ENCODE results near the gene PRPF18. TPM values are rescaled to one million over a fixed set of nuclear protein-coding genes. Genes with fewer than 3 reads are reported as not detected.
"Not testable (repeated sequence)": the region's sequence is repeated elsewhere in the genome, so short reads cannot be mapped to it uniquely, and the experiment has no call there.

The PRPF18 gene, protein sequence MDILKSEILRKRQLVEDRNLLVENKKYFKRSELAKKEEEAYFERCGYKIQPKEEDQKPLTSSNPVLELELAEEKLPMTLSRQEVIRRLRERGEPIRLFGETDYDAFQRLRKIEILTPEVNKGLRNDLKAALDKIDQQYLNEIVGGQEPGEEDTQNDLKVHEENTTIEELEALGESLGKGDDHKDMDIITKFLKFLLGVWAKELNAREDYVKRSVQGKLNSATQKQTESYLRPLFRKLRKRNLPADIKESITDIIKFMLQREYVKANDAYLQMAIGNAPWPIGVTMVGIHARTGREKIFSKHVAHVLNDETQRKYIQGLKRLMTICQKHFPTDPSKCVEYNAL
- 100 to 1,000 TPM in 3 of 8 experiments, 10 to 100 TPM in 5; 27.3 to 170 (median 34.7) TPM for total RNA-seq

DNA sequence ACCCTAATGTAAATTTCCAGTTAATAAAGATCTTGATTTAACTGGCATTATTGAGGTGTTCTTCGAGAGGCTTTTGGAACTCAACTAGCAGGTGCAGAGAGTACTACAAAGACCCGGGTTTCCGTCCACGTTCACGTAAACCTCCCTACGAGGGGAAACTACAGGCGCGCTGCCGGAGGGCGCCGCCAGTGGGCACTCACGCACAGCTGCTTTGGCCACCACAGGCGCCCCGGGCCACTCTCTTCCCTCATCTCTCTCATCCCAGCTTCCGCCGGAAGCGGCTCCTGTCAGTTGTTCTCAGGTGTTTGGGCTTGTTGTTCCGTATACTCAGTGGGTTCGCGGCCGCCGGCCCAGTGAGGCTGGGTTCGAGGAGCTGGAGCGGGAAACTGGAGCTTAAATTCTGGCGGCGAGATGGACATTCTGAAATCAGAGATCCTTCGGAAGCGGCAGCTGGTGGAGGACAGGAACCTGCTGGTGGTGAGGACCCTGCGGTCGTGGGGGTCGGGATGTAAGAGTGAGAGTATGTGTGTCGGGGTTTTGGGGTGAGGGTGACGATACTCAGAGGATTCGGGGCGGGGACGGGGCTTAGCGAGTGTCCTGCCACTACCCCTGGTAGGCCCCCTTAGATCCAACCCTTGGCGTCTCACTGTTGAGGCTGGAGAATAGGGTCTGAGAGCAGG is at the start of gene PRPF18:
Gene PRPF18 (plus strand): TSS at position 290 of the 680 bp plus-strand sequence. CDS start 122 bp downstream, at position 412.
- Histone ChIP-seq H3K27ac (peak within 1 kb of the TSS in 1 of 2 donors; percentile 42), H3K4me3 (peak within 1 kb of the TSS; percentile 61 to 84 (median 82)), H3K4me1 (replicated peaks in 1 of 2) (peaks cover 4 to 9% of the 10 kb centered on the region in 2 donors)
- in situ Hi-C loops (cut with MboI; ENCODE audit: low pct_unique_long_range_greater_than_20kb in 2 of 9, low sequenced_read_pairs in 9 of 9, unreplicated experiment in 9 of 9): loop anchor here in 1 of 9 experiments (25.0 kb wide), 1 partner anchor 225 kb away; no protein-coding TSS in a partner anchor
- ATAC-seq (replicated peaks in 6 of 8): peak; percentile 92 to 100 (median 99)
- 0 to 6% (median 0%) methylated on average over 1 to 14 of the region's 38 CpGs; no CpG with 5 or more reads in 2 of the 10 experiments for WGBS, 10 experiments

DNA sequence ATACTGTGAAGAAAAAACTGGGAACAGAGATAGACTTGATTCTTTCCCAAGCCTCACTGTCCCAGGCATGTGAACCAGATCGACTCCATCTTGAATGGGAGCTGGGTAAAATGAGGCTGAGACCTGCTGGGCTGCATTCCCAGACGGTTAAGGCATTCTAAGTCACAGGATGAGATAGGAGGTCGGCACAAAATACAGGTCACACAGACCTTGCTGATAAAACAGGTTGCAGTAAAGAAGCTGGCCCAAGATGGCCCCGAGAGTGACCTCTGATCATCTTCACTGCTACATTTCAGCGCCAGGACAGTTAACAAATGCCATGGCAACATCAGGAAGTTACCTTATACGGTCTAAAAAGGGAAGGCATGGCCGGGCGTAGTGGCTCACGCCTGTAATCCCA is 48.8 kb upstream of the PRPF18 start:
- not testable (repeated sequence) for H3K4me3 ChIP-seq; H3K4me1 ChIP-seq (replicated peaks in 1 of 2); H3K27ac ChIP-seq; ATAC-seq (replicated peaks in 6 of 8)
- WGBS, 10 experiments: 0 to 100% (median 82%) methylated on average over 1 to 5 of the region's 9 CpGs; no CpG with 5 or more reads in 1 of the 10 experiments
- in situ Hi-C loops (cut with MboI; ENCODE audit: low pct_unique_long_range_greater_than_20kb in 2 of 9, low sequenced_read_pairs in 9 of 9, unreplicated experiment in 9 of 9): loop anchor here in 1 of 9 experiments (25.0 kb wide), 1 partner anchor 176 kb away; no protein-coding TSS in a partner anchor

DNA sequence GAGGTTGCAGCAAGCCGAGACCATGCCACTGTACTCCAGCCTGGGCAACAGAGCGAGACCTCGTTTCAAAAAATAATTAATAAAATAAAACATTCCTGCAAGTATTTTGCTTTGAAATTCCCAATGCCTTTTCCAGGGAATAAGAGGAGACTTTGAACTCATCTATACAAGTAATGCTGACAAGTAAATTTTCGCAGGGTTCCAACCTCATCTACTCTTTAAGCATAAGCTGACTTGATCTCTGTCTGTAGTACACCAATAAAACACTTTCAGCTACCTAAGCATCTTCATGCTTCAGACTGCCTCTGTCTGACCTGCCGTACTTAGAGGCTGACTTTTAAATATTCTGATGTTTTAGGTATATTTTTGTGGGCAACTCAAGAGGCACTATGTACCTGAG is 44.2 kb upstream of the PRPF18 start:
- Histone ChIP-seq H3K4me3 (no peak overlapping the region), H3K27ac (no peak overlapping the region), H3K4me1 (replicated peaks in 1 of 2) (no peaks in the 10 kb centered on the region)
- in situ Hi-C loops (cut with MboI; ENCODE audit: low pct_unique_long_range_greater_than_20kb in 2 of 9, low sequenced_read_pairs in 9 of 9, unreplicated experiment in 9 of 9): loop anchor here in 1 of 9 experiments (25.0 kb wide), 1 partner anchor 180 kb away; no protein-coding TSS in a partner anchor
- 45 to 100% (median 80%) methylated on average over 1 to 5 of the region's 5 CpGs; no CpG with 5 or more reads in 1 of the 10 experiments for whole genome bisulfite sequencing, 10 experiments
- no peak for ATAC-seq (replicated peaks in 6 of 8)

DNA sequence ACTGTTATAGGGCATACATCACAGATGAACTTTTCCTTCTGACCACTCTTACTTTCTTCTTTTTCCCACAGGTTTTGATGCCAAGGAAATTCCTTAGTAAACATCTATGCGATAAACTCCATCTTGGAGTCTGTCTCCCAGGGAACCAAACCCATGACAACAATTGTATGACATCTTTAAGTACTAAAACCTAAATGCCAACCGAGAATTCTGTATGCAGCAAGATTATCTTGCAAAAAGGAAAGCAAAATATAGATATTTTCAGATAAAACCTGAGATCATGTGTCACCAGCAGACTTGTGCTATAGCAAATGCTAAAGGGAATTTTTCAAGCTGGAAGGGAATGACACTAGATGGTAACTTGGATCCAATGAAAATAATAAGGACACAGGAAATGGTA is 36.0 kb upstream of the PRPF18 start:
- Histone ChIP-seq H3K4me1 (replicated peaks in 1 of 2) (peaks cover 0 to under 1% of the 10 kb centered on the region in 2 donors), H3K4me3 (no peak overlapping the region), H3K27ac (no peak overlapping the region)
- ATAC-seq (replicated peaks in 6 of 8): no peak
- WGBS, 10 experiments: 0 to 100% (median 92%) methylated on average over 1 to 2 of the region's 2 CpGs
- in situ Hi-C loops (cut with MboI; ENCODE audit: low pct_unique_long_range_greater_than_20kb in 2 of 9, low sequenced_read_pairs in 9 of 9, unreplicated experiment in 9 of 9): loop anchor here in 1 of 9 experiments (25.0 kb wide), 1 partner anchor 189 kb away; no protein-coding TSS in a partner anchor

DNA sequence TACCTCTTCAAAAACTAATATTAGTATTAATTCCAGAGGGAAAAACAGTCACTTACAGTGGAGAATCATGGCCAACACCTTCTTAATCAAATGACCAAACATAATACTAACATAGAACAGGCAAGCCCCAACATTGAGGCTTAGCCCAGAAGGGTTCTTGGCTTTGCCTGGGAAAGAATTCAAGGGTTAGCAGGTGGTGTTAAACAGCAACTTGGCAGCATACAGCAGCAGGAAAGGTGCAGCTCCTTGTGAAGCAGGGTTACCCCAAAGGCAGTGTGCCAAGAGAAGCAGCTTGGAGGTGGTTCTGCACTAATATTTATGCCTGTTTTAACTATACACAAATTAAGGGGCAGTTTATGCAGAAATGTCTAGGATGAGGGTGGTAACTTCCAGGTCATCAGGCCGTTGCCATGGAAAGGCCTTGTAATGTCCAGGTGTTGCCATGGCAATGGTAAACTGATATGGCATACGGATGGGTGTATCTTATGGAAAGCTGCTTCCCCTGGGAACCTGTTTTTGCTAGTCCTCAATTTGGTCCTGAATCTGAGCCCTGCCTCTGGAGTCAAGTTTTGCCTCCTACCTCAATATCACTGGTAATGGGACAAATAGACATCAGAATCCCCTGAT is 30.8 kb upstream of the PRPF18 start:
- 20 to 100% (median 57%) methylated on average over 1 to 2 of the region's 2 CpGs; no CpG with 5 or more reads in 3 of the 10 experiments for WGBS, 10 experiments
- Histone ChIP-seq H3K27ac (no peak overlapping the region), H3K4me1 (replicated peaks in 1 of 2) (peaks cover 6 to 8% of the 10 kb centered on the region in 2 donors), H3K4me3 (no peak overlapping the region)
- in situ Hi-C loops (cut with MboI; ENCODE audit: low pct_unique_long_range_greater_than_20kb in 2 of 9, low sequenced_read_pairs in 9 of 9, unreplicated experiment in 9 of 9): loop anchor here in 1 of 9 experiments (25.0 kb wide), 1 partner anchor 194 kb away; no protein-coding TSS in a partner anchor
- peak in 7 of 8 experiments; percentile 22 to 91 (median 47) for ATAC-seq (replicated peaks in 6 of 8)

DNA sequence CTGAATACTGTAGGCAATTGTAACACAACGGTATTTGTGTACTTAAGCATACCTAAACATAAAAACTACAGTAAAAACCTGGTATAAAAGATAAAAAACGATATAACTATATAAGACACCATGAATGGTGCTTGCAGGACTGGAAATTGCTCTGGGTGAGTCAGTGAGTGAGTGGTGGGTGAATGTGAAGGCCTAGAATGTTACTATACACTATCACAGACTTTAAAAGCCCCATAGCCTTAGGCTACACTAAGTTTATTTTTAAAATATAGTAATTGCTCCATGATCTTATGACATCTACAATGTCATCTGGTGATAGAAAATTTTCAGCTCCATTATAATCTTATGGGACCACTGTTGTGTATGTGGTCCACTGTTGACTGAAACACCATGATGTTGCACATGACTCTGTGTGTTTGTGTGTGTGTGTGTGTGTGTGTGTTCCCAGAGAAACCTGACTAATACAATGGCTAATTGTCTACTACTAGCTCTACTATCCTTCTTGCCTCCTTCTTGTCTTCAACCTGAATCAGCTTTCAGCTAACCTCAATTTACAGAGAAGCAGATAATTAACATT is 27.6 kb upstream of the PRPF18 start:
- in situ Hi-C loops (cut with MboI; ENCODE audit: low pct_unique_long_range_greater_than_20kb in 2 of 9, low sequenced_read_pairs in 9 of 9, unreplicated experiment in 9 of 9): loop anchor here in 1 of 9 experiments (25.0 kb wide), 1 partner anchor 197 kb away; no protein-coding TSS in a partner anchor
- no peak for ATAC-seq (replicated peaks in 6 of 8)
- WGBS, 10 experiments: 13 to 43% (median 24%) methylated on average over 1 to 2 of the region's 2 CpGs; no CpG with 5 or more reads in 4 of the 10 experiments

DNA sequence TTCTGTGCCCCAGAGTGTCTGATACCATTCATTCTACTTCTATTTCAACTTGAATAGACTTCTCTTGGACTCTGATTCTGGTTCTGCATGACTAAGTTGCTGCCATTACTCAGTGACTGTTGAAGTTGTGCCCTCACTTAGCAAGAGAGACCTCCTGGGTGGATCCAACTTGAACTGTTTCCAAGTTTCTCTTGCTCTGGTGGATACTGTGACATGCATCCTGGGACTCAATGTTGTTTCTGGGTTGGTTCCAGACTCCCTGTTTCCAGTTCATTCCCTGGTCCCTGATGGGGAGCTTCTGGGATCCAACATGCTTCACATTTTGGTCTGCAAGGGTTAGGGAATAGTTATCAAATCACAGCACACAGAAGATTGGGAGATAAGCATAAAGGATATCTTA is 26.2 kb upstream of the PRPF18 start:
- peak in 3 of 8 experiments; percentile 40 to 70 (median 46) for ATAC-seq (replicated peaks in 6 of 8)
- Histone ChIP-seq H3K4me1 (replicated peaks in 1 of 2) (peaks cover 6 to 8% of the 10 kb centered on the region in 2 donors), H3K4me3 (no peak overlapping the region), H3K27ac (no peak overlapping the region)
- in situ Hi-C loops (cut with MboI; ENCODE audit: low pct_unique_long_range_greater_than_20kb in 2 of 9, low sequenced_read_pairs in 9 of 9, unreplicated experiment in 9 of 9): loop anchor here in 1 of 9 experiments (25.0 kb wide), 1 partner anchor 198 kb away; no protein-coding TSS in a partner anchor

More for the DNA sequence above, 27.6 kb upstream of the PRPF18 start:
- H3K4me1 ChIP-seq (replicated peaks in 1 of 2): peaks cover 6 to 8% of the 10 kb centered on the region in 2 donors
- no peak overlapping the region for H3K27ac ChIP-seq
- no peak overlapping the region for H3K4me3 ChIP-seq

DNA sequence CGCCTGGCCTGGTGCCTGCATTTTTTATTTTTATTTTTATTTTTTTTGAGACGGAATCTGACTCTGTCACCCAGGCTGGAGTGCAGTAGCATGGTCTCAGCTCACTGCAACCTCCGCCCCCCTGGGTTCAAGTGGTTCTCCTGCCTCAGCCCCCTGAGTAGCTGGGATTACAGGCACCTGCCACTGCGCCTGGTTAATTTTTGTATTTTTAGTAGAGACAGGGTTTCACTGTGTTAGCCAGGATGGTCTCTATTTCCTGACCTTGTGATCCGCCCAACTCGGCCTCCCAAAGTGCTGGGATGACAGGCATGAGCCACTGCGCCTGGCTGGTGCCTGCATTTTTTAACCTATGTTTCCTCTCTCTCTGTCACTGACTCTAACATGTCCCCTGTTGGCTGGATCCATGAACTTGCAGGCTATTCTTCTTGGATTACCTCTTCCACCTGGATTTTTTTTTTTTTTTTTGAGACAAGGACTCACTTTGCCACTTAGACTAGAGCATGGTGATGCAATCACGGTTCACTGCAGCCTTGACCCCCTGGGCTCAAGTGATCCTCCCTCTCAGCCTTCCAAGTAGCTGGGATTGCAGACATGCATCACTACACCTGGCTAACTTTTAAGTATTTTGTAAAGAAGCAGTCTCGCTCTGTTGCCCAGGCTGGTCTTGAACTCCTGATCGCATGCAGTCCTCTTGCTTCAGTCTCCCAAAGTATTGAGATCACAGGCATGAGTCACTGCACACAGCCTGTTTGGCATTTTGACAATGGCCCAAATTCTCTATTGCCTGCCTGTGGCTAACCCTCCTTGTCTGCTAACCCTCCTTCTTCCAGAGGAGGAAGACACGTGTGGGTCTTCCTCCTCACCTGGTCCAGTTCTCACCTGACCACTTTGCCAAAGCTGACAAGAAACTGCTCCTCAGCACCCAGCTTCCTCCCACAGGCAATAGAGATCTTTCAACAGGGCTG is 23.0 kb upstream of the PRPF18 start:
- in situ Hi-C loops (cut with MboI; ENCODE audit: low pct_unique_long_range_greater_than_20kb in 2 of 9, low sequenced_read_pairs in 9 of 9, unreplicated experiment in 9 of 9): loop anchor here in 1 of 9 experiments (25.0 kb wide), 1 partner anchor 201 kb away; no protein-coding TSS in a partner anchor
- no peak for ATAC-seq (replicated peaks in 6 of 8)
- H3K4me1 ChIP-seq (replicated peaks in 1 of 2): no peaks in the 10 kb centered on the region
- WGBS, 10 experiments: 59 to 100% (median 85%) methylated on average over 1 to 10 of the region's 11 CpGs
- H3K4me3 ChIP-seq: no peak overlapping the region
- no peak overlapping the region for H3K27ac ChIP-seq

DNA sequence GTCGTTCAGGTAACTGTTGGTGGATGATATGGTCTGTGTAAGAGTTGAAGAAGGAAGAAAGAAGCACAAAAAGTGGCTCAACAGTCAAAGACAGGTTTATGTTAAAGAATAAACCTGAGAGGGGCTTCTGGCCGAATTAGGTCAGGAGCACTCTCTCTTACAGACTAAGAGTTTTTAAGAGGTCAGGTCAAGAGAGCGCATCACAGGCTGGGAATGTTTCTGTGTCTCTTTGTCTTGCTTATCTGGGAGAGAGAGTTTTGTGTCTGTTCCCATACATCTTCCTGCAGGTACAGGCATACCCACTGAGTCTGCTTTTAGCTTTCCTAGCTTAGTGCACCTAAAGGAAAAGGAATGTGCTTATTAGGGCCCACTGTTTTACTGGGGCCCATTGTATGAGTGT is 22.2 kb upstream of the PRPF18 start:
- no peak for ATAC-seq (replicated peaks in 6 of 8)
- in situ Hi-C loops (cut with MboI; ENCODE audit: low pct_unique_long_range_greater_than_20kb in 2 of 9, low sequenced_read_pairs in 9 of 9, unreplicated experiment in 9 of 9): loop anchor here in 1 of 9 experiments (25.0 kb wide), 1 partner anchor 202 kb away; no protein-coding TSS in a partner anchor
- Histone ChIP-seq H3K4me1 (replicated peaks in 1 of 2) (no peaks in the 10 kb centered on the region), H3K27ac (no peak overlapping the region), H3K4me3 (no peak overlapping the region)
- WGBS, 10 experiments: 29 to 100% (median 83%) methylated on average over 1 to 3 of the region's 3 CpGs; no CpG with 5 or more reads in 2 of the 10 experiments

DNA sequence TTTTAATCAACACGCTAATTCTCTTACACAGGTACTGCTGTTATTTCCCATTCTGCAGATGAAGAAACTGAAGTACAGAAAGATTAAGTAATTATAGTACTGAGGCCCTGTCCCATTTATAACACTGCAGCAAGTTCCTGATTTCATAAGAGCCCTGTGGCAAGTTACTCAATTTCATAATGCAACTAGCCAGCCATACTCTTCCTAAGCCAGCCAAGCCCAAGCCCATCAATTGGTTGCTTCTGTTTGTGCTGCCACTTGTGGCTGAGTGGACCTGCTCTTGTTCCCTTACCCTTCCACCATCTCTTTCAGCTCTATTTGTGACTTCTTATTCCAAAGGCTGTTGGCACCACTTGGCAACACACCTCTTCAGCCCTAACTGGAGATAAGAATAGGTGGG is 19.7 kb upstream of the PRPF18 start:
- 40 to 100% (median 89%) methylated on average over 1 of the region's 1 CpG; no CpG with 5 or more reads in 3 of the 10 experiments for WGBS, 10 experiments
- H3K27ac ChIP-seq: no peak overlapping the region
- in situ Hi-C loops (cut with MboI; ENCODE audit: low pct_unique_long_range_greater_than_20kb in 2 of 9, low sequenced_read_pairs in 9 of 9, unreplicated experiment in 9 of 9): loop anchor here in 1 of 9 experiments (25.0 kb wide), 1 partner anchor 205 kb away; no protein-coding TSS in a partner anchor
- H3K4me3 ChIP-seq: no peak overlapping the region
- ATAC-seq (replicated peaks in 6 of 8): no peak
- no peaks in the 10 kb centered on the region for H3K4me1 ChIP-seq (replicated peaks in 1 of 2)

DNA sequence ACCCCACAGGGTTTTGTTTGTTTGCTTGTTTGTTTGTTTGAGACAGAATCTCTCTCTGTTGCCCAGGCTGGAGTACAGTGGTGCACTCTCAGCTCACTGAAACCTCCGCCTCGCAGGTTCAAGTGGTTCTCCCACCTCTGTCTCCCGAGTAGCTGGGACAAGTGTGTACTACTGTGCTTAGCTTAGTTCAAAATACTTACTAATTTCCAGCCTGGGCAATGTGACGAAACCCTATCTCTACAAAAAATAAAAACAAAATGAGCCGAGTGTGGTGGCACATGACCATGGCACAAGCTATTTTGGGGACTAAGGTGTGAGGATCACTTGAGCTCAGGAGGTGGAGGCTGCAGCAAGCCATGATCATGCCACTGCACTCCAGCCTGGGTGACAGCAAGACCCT is 15.2 kb upstream of the PRPF18 start:
- 0 to 100% (median 48%) methylated on average over 1 to 5 of the region's 5 CpGs; no CpG with 5 or more reads in 2 of the 10 experiments for WGBS, 10 experiments
- Histone ChIP-seq H3K27ac (no peak overlapping the region), H3K4me1 (replicated peaks in 1 of 2) (no peaks in the 10 kb centered on the region), H3K4me3 (no peak overlapping the region)
- ATAC-seq (replicated peaks in 6 of 8): no peak
- in situ Hi-C loops (cut with MboI; ENCODE audit: low pct_unique_long_range_greater_than_20kb in 2 of 9, low sequenced_read_pairs in 9 of 9, unreplicated experiment in 9 of 9): loop anchor here in 1 of 9 experiments (25.0 kb wide), 1 partner anchor 209 kb away; no protein-coding TSS in a partner anchor
